Measurements from ENCODE around the gene IRAK3.

IRAK3 gene

DNA sequence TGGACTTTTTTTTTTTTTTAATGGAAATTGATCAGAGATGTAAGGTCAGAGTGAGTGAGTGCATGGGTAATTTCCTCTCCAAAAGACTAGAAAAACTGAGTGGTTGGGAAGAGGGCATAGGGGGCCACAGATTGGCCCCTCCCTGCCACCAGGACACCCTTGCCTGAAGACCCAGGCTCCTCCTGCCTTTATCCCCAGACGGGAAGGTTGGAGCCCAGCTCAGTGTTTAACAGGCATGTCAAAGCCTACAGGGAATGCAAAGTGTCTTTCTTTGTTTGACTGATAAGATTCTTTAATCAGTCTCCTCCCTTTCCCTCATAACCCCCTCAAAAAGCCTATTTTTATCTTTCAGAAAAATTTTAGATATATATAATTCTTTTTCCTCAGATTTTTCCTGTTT is 50.3 kb downstream of the IRAK3 start:
- no peak overlapping the region for H2AFZ ChIP-seq (ENCODE audit: low read depth, low read length, severe bottlenecking)

DNA sequence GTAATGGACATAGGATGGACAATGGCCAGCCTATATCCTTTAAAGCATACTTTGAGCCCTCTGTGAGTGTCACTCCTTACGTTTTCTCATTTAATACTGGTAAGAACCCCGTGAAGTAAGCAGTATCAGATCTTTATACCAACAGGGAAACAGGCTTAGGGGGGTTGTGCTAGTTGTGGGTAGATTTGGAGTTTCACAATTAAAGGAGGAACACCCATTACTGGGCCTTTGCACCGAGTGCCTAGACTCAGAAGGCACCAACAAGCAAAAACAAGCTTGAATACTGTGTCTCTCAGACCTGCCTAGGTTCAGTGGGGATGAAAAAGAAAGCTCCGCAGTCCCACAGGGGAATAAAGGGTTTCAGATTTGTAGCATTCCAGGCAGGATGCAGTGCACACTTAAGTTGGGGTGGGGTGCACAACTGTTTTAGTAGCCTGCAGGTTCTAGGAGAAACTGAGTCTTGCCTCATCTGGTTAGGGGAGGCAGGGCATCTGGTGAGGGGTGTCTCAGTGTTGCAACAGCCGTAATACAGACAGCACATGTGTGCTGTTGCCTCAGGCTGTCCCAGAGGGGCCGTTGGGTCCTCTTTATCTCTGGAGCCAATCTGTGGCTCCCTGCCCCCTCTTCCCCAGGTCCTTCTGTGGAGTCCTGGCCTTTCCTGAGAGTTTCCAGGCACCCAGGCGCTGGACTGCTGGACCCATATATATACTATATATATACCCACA is 51.2 kb downstream of the IRAK3 start:
- Histone ChIP-seq H3K27ac (ENCODE audit: low read depth, low read length) (no peak overlapping the region), H3K9me2 (replicated peaks; ENCODE audit: insufficient read depth, low read length) (no peaks in the 10 kb centered on the region), H3K9ac (ENCODE audit: low read length) (no peak overlapping the region), H3K4me3 (ENCODE audit: insufficient read depth, low read length, poor library complexity, severe bottlenecking) (no peak overlapping the region), H3K79me2 (ENCODE audit: insufficient read depth, low read length) (no peaks in the 10 kb centered on the region), H3K4me2 (ENCODE audit: low read depth, low read length, poor library complexity, severe bottlenecking) (no peak overlapping the region), H3K36me3 (ENCODE audit: low read length) (no peaks in the 10 kb centered on the region), H4K20me1 (ENCODE audit: low read depth, low read length) (no peaks in the 10 kb centered on the region), H3F3A (ENCODE audit: insufficient read depth) (peaks cover 5% of the 10 kb centered on the region; the same call in 1 of the 2 replicates), H3K9me3 (ENCODE audit: insufficient read depth, low read length) (no peaks in the 10 kb centered on the region), H2AFZ (ENCODE audit: low read depth, low read length, severe bottlenecking) (no peak overlapping the region), H3K27me3 (ENCODE audit: low read length) (no peaks in the 10 kb centered on the region)
- TF ChIP-seq, protein P1, sequence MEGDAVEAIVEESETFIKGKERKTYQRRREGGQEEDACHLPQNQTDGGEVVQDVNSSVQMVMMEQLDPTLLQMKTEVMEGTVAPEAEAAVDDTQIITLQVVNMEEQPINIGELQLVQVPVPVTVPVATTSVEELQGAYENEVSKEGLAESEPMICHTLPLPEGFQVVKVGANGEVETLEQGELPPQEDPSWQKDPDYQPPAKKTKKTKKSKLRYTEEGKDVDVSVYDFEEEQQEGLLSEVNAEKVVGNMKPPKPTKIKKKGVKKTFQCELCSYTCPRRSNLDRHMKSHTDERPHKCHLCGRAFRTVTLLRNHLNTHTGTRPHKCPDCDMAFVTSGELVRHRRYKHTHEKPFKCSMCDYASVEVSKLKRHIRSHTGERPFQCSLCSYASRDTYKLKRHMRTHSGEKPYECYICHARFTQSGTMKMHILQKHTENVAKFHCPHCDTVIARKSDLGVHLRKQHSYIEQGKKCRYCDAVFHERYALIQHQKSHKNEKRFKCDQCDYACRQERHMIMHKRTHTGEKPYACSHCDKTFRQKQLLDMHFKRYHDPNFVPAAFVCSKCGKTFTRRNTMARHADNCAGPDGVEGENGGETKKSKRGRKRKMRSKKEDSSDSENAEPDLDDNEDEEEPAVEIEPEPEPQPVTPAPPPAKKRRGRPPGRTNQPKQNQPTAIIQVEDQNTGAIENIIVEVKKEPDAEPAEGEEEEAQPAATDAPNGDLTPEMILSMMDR (IDR thresholded peaks at IDR 0.05; ENCODE audit: insufficient read depth, low read length, poor library complexity, severe bottlenecking) = no peak
- TF ChIP-seq EZH2phosphoT487 (conservative IDR thresholded peaks at IDR 0.05; ENCODE audit: low read length) = no peak

More for the DNA sequence above, 50.3 kb downstream of the IRAK3 start:
- H3K9ac ChIP-seq (ENCODE audit: low read length) = no peak overlapping the region
- H3K27me3 ChIP-seq (ENCODE audit: low read length) = no peaks in the 10 kb centered on the region
- H3K27ac ChIP-seq (ENCODE audit: low read depth, low read length) = no peak overlapping the region
- no peaks in the 10 kb centered on the region for H3K36me3 ChIP-seq (ENCODE audit: low read length)
- H3K4me2 ChIP-seq (ENCODE audit: low read depth, low read length, poor library complexity, severe bottlenecking) = no peak overlapping the region
- no peaks in the 10 kb centered on the region for H3K79me2 ChIP-seq (ENCODE audit: insufficient read depth, low read length)
- no peaks in the 10 kb centered on the region for H3K9me3 ChIP-seq (ENCODE audit: insufficient read depth, low read length)
- H4K20me1 ChIP-seq (ENCODE audit: low read depth, low read length) = no peaks in the 10 kb centered on the region
- H3K9me2 ChIP-seq (replicated peaks; ENCODE audit: insufficient read depth, low read length) = no peaks in the 10 kb centered on the region
- TF ChIP-seq EZH2phosphoT487 (conservative IDR thresholded peaks at IDR 0.05; ENCODE audit: low read length) = no peak
- TF ChIP-seq, protein P1 (IDR thresholded peaks at IDR 0.05; ENCODE audit: insufficient read depth, low read length, poor library complexity, severe bottlenecking) = no peak
- peaks cover 5% of the 10 kb centered on the region; the same call in 1 of the 2 replicates for H3F3A ChIP-seq (ENCODE audit: insufficient read depth)
- H3K4me3 ChIP-seq (ENCODE audit: insufficient read depth, low read length, poor library complexity, severe bottlenecking) = no peak overlapping the region

DNA sequence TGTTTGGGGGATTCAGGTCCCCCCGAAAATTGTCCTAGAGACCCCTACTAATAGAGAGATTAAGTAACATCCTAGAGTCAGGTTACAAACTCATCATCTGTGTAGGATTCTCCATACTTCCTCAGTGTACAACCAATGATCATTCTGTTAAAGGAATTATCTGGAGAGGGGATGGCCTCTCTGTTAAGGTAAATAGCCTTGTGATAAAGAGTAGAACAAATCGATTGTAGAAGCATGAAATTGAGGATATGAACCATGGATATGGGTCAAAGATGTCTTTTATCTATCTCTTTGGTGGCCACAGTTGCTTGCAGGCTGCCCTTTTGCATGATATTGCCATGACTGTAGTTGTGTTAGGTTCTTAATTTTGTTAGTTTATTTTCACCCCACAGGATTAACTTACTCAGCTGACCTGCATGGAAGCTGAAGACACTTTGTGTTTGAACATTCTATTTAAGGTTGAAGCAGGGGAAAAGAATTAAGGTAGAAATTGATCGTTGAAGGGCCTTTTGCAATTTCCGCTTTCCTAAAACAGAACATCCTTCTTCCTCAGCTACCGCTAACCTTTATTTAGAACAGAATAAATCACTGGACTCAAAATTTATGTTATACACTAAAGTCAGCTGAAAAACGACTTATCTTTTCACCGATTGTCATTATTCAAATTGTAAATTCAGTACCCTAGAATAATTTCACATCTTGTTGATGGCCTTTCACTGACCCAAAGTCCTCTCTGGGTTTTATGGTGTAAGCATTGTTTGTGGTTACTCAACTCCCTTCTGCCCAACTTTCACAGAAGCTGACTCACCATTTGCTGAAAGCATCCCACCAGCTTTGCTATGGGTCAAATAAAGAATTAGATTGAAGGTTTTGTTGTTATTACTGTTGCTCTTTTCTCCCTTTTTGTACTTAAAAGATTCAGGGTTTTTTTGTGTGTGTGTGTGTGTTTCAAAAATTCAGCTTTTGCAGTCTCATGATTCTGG is 52.3 kb downstream of the IRAK3 start:
- Histone ChIP-seq H3K36me3 (ENCODE audit: low read length) (no peaks in the 10 kb centered on the region), H4K20me1 (ENCODE audit: low read depth, low read length) (no peaks in the 10 kb centered on the region), H3K9ac (ENCODE audit: low read length) (no peak overlapping the region), H3K4me2 (ENCODE audit: low read depth, low read length, poor library complexity, severe bottlenecking) (no peak overlapping the region), H3K79me2 (ENCODE audit: insufficient read depth, low read length) (no peaks in the 10 kb centered on the region), H3F3A (ENCODE audit: insufficient read depth) (no peaks in the 10 kb centered on the region), H3K27ac (ENCODE audit: low read depth, low read length) (no peak overlapping the region), H3K4me3 (ENCODE audit: insufficient read depth, low read length, poor library complexity, severe bottlenecking) (no peak overlapping the region), H3K27me3 (ENCODE audit: low read length) (no peaks in the 10 kb centered on the region), H3K9me2 (replicated peaks; ENCODE audit: insufficient read depth, low read length) (no peaks in the 10 kb centered on the region), H2AFZ (ENCODE audit: low read depth, low read length, severe bottlenecking) (no peak overlapping the region), H3K9me3 (ENCODE audit: insufficient read depth, low read length) (no peaks in the 10 kb centered on the region)
- TF ChIP-seq EZH2phosphoT487 (conservative IDR thresholded peaks at IDR 0.05; ENCODE audit: low read length) = no peak
- TF ChIP-seq, protein P1 (IDR thresholded peaks at IDR 0.05; ENCODE audit: insufficient read depth, low read length, poor library complexity, severe bottlenecking) = no peak

Measured in SU-DHL-6 (cell line).